HTR-8/SVneo (cell line): ENCODE data around the gene UVSSA.

ENCODE experiments used
- DNase-seq: peaks from one replicate; pipeline ENCODE4 v3.0.0; 2011; ENCODE audit warnings: low spot score, mixed read lengths; ENCODE audit not compliant: insufficient read length
- FAIRE-seq: peaks from 2 replicates; lab custom pipeline; 2011; peaks lifted over from hg19 to GRCh38; lab: Jason Lieb, UNC

UVSSA gene

DNA sequence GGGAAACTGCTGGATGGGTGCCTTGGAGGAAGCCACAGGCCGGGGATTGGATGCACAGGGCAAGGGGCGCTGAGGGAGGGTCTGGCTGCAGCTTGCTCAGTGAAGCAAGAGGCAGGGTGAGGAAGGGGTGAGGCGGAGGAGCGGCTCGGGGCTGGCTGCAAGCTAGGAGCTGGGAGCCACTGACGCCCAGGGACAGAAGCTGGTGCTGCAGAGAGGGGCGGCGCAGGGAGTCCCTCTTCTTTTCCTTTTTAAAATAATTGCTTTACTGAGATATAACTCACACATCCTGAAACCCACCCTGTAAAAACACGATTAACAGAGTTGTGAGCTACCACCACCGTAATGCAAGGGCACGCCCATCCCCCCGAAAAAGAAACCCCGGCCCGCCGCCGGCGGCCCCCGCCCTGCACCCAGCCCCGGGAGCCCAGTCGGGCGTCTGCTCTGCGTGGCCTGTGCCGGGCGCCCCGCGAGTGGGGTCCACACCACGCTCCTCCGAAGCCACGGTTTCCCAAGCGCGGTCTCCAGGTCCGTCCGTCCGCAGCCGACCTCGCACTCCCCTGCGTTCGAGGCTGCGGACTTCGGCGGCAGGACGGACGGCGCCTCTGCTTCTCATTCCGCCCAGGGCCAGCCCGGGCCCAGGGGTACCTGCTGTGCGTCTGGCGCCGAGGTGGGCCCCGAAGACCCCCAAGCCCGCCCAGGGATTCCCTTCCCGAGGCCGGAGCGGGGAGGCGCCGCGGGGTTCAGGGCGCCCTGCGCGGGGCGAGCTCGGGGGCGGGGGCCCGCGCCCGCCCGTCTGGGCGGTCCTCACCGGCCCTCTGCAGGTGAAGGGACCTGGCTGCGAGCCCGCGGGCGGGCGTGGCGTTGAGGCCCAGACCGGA, 866 bp upstream of the UVSSA start:
- DNase-seq: peak; percentile 51

DNA sequence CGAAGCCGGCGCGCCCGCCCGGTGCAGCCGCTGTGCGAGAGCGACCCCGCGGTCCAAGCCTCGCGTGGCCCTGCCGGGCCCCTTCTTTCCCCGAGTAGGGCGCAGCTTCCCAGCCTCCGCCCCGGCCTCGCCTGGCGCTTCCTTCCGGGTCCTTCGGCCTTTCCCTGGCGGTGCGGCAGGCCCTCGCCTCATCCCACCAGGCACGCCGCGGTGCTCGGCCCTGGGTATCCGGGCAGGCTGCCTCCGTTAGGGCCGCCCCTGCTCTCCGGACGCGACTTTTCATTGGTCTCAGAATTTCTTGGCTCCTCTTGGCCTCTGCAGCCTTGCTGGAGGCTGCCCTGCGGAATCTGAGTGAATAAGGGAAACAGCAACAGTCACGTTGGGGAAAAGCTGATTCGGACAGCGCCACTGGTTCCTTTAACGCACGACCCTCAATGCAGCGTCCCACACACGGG, 429 bp downstream of the UVSSA start:
- FAIRE-seq (no peak), DNase-seq (peak; percentile 53)

More for the DNA sequence above, 866 bp upstream of the UVSSA start:
- FAIRE-seq: no peak

DNA sequence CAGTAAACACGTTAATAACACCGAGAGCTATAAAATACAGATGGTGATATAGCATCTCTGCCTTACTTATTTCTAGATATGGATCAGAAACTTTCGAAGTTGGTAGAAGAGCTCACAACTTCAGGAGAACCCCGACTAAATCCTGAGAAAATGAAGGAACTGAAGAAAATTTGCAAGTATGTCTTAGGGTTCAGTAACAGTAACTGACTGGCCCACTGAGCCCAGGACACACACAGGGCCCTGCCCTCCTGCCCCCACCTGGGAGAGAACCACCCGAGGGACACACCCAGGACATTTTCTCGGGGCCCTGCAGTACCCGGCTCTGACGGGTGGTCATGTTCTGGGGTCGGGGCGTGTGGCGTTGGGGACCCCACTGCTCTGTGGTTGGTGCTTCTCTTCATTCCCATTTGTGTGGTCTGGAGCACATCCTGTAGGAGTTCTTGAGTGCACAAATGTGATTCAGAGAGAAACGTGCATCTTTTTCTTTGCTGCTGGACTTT, 1.1 kb downstream of the UVSSA start:
- no peak for DNase-seq
- no peak for FAIRE-seq

DNA sequence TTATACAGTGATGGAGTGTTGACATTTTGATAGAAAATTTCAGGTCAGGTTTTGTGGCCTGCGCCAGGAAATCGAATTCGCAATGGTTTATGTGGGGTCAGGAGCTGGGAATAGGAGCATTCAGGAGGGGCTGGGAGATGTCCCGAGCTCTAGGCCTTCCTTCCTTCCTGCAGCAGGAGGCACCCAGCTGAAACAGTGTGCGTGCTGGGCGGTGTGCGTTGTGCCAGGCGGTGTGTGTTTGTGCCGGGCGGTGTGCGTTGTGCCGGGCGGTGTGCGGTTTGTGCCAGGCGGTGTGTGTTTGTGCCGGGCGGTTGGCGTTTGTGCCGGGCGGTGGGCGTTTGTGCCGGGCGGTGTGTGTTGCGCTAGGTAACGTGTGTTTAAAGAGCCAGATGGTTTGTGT, 1.7 kb downstream of the UVSSA start:
- DNase-seq: no peak
- no peak for FAIRE-seq

DNA sequence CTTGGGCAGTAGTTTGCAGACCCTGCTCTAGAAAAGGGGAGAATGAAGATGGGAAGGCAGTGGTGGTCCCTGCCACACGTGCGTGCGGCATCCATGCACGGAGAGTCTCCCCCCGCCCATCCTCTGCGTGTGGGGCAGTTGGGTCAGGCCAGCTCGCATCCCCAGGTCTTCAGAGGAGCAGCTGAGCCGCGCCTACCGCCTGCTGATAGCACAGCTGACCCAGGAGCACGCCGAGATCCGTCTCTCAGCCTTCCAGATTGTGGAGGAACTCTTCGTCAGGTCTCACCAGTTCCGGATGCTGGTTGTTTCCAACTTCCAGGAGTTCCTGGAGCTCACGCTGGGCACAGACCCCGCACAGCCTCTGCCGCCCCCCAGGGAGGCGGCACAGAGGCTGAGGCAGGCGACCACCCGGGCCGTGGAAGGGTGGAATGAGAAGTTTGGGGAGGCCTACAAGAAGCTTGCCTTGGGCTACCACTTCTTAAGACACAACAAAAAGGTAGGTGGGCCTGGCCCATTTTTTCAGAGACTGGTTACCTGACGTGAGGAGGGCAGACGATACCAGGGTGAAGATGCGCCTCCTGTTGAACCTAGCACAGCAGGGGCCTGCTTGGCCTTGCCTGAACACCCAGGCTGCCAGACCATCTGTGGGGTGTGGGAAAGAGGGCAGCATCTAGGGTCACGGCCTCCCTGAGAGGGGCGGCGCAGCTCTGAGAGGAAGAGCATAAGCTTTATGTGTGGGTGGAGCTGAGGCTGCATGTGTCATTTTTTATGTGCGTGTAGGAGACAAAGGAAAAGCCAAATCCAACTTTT, 2.6 kb downstream of the UVSSA start:
- DNase-seq (no peak), FAIRE-seq (no peak)

DNA sequence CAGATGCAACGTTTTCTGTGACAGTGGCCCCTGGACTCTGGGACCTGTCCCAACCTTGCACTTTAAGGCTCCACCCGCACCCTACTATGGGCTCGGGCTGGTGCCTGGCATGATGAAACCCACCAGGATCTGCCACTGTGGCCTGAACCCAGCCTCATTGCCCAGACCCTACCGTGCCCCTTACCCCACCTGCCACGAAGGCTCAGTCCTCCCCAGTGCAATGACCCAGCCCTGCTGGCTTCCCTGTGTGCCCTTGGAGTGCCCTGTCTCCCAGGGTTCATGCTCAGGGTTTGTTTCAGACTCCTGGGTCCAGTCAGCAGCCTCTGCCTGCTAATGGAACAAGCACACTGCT, 3.1 kb downstream of the UVSSA start:
- no peak for DNase-seq
- no peak for FAIRE-seq

DNA sequence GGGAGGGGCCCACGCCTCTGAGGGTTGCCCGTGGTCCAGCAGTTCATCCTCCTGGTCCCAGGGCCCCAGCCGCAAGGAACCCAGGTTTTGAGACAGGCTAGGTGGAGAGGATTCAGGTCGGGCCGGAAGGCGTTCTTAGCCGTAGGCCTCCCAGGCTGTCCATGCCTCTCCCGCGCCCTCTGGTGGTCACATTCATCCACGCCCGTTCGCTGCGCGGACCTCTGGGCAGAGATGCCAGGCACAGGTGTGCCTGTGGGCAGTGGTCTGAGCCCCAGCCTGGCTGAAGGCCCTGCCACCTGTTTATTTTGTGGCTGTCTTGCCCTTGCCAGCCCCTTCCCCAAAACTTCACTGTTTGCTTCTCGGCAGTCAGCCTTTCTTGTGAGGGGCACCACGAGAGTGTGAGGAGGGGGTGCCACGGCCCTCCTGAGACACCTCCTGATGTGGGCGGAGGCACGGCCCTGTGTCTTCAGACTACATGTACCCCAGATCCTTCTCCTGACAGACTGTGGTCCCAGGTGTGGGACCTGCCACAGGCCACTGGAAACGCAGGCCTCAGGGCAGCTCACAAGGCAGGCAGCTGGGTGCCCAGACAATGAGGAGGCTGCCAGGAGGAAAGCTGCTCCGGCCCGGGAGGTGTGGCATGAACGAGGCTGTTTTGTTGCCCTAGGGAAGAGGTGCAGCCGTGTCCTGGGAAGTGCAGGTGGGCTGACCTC, 5.0 kb downstream of the UVSSA start:
- peak; percentile 82 for DNase-seq
- FAIRE-seq: peak; percentile 96

DNA sequence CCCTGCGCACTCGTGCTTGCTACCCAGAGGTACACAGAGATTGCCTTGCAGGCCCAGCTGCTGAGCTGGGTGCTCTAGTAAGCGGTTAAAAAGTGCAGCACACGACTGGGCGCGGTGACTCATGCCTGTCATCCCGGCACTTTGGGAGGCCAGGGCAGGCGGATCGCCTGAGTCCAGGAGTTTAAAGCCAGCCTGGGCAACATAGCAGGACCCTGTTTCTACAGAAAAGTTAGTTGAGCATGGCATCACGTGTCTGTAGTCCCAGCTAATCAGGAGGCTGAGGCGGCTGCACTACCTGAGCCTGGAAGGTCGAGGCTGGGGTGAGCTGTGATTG, 5.5 kb downstream of the UVSSA start:
- FAIRE-seq (no peak), DNase-seq (no peak)

DNA sequence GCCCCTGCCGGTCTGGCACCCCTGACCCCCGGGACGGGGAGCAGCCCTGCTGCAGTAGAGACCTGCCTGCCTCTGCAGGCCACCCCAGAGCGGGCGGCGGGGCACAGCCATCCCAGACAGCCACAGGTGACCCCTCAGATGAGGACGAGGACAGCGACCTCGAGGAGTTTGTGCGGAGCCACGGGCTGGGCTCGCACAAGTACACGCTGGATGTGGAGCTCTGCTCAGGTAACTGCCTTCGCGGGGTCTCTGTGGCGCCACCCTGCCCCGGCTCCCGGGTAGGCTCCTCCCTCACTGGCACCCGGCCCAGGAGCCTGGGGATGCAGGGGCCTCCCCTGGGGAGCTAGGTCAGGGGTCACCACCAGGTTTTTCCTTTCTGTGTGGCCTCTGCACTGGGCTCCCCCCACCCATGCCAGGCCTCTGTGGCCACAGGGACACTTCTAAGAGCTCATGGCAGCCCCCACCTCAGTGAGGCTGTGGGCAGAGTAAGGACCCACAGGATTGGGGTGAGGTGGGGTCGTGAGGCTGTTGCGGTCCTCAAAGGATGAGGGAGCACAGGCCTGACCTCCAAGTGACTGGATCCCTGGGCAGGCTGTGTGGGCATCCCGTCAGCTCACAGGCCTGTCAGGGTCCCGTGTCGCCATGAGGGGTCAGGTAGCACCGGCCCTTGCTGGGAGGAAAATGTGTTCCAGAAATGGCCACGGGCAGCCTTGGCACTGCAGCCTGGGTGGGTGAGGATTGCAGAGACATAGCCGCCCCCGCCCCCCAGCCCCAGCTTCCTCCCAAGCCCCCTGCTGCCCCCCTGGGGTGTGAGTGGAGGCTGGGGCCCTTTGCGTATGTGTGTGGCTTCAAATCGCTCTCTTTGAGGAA, 6.4 kb downstream of the UVSSA start:
- no peak for DNase-seq
- peak; percentile 44 for FAIRE-seq

DNA sequence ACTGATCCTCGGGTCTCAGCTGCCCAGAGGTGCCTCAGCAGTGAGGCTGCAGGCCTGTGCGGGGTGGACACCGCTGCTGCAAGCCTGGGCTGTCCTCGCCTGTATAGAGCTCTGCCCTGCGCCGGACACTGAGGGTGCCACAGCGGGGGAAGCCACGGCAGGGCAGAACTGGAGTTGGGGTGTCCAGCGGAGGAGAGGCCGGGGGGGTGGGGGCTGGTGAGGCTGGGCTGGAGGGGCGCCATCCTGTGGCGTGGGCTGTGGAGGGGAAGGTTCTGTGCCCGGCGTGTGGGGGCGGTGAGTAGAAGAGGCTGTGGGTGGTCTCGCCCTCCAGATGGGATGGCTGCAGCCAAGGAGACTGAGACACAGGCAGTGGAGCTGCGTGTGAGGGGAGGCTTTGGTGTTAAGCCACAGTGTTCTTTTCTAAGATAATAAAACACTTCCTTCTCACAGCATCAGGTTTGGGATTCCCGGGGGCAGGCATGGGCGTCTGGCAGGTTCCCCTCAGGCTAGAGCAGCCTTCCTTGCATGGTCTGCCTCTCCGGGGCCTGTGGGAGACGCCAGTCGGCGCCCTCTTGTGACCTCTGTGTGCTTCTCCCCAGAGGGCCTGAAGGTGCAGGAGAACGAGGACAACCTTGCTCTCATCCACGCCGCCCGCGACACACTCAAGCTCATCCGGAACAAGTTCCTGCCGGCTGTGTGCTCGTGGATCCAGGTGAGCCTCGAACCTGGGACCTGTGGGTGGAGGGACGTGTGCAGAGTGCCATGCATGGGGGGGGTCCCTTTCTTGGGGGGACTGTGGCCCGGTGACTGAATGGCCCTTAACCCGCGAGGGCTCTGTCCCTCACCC, 7.4 kb downstream of the UVSSA start:
- FAIRE-seq (no peak), DNase-seq (no peak)

DNA sequence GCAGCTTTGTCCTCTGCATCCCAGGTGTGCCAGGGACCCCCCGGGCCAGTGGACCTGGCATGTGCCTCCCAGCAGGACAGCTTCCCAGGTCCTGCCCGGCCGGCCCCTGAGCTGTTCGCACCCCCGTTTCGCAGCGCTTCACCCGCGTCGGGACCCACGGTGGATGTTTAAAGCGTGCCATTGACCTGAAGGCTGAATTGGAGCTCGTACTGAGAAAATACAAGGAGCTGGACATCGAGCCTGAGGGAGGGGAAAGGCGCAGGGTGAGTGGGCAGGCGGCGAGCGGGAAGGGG, 7.9 kb downstream of the UVSSA start:
- FAIRE-seq: no peak
- DNase-seq: no peak

DNA sequence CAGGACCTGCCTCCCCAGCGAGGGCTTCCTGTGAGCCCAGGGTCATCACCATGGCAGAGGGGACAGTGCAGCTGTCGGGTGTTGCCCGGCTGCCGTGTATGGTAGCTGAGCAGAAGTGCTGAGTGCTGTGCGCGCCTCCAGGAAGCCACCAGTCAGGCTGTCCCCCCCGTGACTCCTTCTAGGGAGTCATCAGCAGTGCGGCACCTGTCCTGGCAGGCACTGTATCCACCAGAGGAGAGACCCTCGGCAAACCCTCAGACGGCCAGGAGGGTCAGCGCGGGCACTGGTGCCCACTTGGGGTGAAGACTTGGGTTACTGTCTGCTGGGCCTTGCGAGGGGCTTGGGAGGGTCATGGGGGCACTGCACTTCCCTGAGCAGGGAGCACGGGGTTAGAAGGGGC, 8.4 kb downstream of the UVSSA start:
- DNase-seq: no peak
- FAIRE-seq: no peak

DNA sequence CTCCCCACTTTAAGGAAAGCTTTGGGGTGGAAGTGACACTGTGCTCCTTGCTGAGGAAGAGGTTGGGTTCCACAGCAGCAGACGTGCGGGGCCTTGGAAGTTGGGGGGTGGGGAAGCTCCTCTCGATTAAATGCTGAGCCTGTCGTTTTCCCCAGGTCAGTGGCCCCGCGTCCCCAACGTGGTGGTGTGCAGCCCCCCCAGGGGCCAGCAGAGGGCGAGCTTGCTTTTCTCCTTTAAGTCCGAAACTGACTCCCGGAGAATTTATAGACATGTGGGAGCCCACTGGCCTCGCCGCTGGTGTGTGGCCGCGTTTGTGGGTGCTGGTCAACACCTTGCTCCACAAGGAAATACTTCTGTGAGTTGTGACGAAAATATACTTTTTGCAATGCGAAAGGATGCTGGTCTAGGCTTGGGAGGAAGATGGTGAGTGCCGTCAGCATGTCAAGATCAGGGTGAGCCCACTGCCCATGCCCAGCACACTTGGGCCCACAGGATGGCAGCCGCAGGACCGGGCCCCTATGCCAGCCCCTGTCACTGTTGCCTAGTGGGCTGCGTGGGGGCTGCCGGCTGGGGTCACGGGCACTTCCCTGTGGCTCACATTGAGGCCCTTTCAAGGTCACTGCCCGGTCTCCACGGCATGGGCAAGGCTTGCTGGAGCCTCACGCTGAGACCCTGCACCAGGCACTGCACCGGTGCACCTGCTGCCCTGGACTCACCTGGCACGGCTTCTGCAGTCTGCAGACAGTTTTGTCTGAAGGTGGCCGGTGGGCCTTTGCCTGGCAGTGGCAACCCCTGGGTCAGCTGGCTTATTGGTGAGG, 9.4 kb downstream of the UVSSA start:
- DNase-seq: peak; percentile 67
- FAIRE-seq: no peak

DNA sequence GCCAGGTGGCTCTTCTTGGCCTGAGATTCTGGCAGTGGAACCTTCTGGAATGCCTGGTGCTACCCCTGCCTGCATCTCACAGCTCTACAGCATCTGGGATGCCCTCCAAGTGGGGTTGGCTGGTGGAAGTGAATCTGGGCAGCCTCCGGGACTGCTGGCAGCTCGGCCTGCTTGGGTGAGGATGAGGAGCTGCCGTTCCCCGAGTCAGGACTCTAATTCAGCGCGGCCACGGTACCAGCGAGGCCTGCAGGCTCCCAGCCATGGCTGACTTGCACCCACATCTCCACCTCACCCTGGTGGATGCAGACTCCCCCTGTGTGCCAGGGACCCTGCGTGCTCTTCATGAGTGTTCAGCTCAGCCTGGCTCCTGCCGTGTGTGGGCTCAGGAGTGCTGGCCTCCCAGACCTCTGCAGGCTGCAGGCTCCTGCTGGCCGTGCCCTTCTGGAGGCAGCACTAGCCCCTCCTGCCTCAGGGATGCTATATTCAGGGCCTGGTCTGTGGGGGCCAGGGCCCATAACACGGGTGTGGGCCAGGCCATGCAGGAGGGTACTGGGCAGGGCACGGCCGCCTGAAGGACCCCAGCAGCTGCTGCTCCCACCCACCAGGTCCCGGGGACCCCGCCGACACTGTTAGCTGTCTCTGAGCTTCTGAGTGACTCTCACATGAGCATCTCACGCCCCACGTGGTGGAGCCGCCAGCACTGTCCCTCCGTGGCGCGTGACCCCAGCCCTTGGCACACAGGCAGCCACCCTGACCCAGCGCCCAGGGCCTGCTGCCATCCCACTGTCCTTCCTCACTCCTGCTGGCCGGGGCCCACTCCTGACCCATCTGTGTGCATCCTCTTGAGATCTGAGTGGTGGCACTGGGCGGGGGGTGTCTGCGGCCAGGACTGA, 10.6 kb downstream of the UVSSA start:
- no peak for FAIRE-seq

DNA sequence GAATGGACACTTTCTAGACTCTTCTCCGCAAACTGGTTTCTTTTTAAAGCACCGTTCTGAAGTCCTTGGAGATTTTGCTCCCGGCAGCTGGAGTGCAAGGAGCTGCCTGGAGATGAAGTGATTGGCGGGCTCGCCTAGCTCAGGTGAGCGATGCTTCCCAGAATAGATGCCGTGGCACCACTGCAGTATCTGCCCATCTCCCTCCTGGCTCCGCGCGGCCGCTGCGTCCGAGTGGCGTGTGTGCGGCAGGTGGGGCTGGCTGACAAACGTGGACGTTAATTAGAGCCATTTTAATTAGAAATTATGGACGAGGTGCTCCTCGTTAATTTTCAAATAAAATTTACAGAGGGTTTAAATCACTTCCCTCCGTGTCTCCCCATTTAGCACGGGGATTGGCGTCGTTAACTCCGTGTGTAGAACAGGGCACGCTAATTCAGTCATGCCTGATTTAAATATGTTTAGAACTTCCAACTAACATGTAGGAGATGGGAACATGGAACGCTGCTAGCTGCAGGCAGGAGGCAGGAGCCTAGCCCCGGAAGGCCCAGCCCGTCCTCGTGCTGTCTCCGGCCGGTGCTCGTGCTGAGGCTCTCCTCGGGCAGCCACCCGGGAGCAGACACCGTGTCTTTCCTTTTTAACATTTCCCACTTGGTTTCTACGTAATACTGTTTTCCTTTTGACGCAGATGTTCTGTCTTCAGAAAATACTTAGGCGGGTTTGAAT, 11.6 kb downstream of the UVSSA start:
- no peak for DNase-seq
- FAIRE-seq: no peak

More for the DNA sequence above, 10.6 kb downstream of the UVSSA start:
- no peak for DNase-seq

DNA sequence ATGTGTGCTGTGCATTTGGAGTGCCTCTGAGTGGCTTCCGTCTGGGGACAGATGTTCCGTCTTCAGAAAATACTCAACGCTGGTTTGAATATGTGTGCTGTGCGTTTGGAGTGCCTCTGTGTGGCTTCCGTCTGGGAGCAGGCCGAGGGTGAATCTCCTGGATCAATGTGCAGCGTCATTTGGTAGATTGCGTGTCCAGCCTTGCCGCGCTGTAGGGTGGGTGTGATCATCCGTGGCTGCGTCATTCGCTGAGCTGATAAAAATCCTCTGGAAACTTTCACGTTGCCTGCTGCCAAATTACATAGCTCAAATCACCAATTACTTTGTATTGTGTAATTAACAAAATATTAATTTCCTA, 12.1 kb downstream of the UVSSA start:
- DNase-seq (no peak), FAIRE-seq (no peak)

DNA sequence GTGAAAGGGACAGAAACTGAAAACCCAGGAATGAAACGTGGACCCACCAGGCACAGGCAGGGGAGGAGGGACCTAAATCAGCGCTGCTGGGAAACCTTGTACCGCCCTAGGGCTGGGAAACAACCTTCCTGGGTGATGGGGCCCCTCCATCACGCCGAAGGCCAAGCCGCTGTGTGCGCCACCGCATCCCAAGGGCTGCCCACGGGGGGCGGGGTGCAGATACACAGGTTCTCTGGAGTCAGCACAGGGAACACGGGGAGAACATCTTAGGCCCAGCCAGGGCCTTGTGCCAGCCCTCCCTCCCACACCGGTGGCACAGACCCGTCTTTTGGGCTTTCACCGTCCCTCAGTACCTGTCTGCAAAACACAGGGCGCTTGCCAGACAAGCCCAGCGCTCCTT, 13.0 kb downstream of the UVSSA start:
- FAIRE-seq (no peak), DNase-seq (no peak)
